Pancreas (tissue), 10 donors: ENCODE results near the gene UCP3. TPM values are rescaled to one million over a fixed set of nuclear protein-coding genes. Genes with fewer than 3 reads are reported as not detected.

Source experiments
- ATAC-seq, 4 donors: fragments of 200-7000 bp; cut with Tn5 transposase; one replicate each; pipeline versions ENCODE4 v1.8.0 to v1.9.1; 2020; ENCODE audit warnings: mild to moderate bottlenecking in 4 of 4, moderate library complexity in 4 of 4
- DNase-seq, 6 donors: peaks; one replicate each; pipeline ENCODE4 v3.0.0-alpha.2; 2020
- FAIRE-seq: peaks from 2 replicates; lab custom pipeline; 2012; peaks lifted over from hg19 to GRCh38; lab: Jason Lieb, UNC
- H3K27ac ChIP-seq, 4 donors: fragments of 200-600 bp; sonication (generic); 1 replicate in 3 of 4; 2 replicates in 1 of 4; pipeline versions ENCODE4 v1.5.0 to v1.8.0; 2020
- H3K27me3 ChIP-seq, 4 donors: fragments of 200-600 bp; one replicate each; pipeline ENCODE4 v1.8.0; 2021
- H3K36me3 ChIP-seq, 3 donors: fragments of 200-600 bp; sonication (generic) in 1 of 3; one replicate each; pipeline versions ENCODE4 v1.5.0 to v1.8.0; 2020 to 2021
- H3K4me1 ChIP-seq, 3 donors: fragments of 200-600 bp; one replicate each; pipeline ENCODE4 v1.8.0; 2021
- H3K4me3 ChIP-seq, 4 donors: fragments of 200-600 bp; sonication (generic) in 2 of 4; one replicate each; pipeline versions ENCODE4 v1.5.0 to v1.8.0; 2020 to 2021
- H3K9me3 ChIP-seq, 4 donors: fragments of 200-600 bp; one replicate each; pipeline ENCODE4 v1.8.0; 2021
- CTCF ChIP-seq, 4 donors: fragments of 200-600 bp; sonication (generic) in 3 of 4; IDR thresholded peaks; one replicate each; pipeline versions ENCODE4 v1.5.0 to v1.8.0; 2021; ENCODE audit warnings: antibody characterized with exemption in 4 of 4
- WGBS, 2 donors: extraction: QIAGEN DNeasy Blood & Tissue Kit; methylation state at CpG; one replicate each; pipeline ENCODE4 v1.1.7; 2013; 5-methylcytosine and 5-hydroxymethylcytosine counted together
- intact Hi-C, 3 donors: fragments of 100-400 bp; cut with DNase I; formaldehyde crosslinking; loops; one replicate each; pipeline versions ENCODE4 v1.11.1 to v1.14.2; 2022
- polyA plus RNA-seq, 2 donors: library from polyadenylated mRNA; stranded (reverse); fragments of 200-250 nt; gene quantifications; one replicate each; pipeline ENCODE4 v1.2.3, GENCODE V29; 2013
- total RNA-seq, 6 donors: library from RNA; stranded (reverse); fragmentation: NEBNext Ultra II Directional in 4 of 6; extraction: Animal tissue kit (Norgen Biotek cat#: 25700) in 4 of 6; gene quantifications; one replicate each; pipeline versions ENCODE4 v1.2.1 to v1.2.4, GENCODE V29; 2021 to 2023
- donor health status: healthy with polysubstance abuse.
- donor health status: DM: no; HTN: no; CAD: no; lungs with moderate emphysema.
- donor health status: DM: no; HTN: no; CAD: no.
- donor health status: control.
- donor health status: control.
- donor health status: Bipolar disorder and iron deficiency.
- donor health status: DM: yes; HTN: yes; CAD: no.
- donor health status: DM: no; HTN: no; CAD: no.
- donor health status: DM: no; HTN: no; CAD: no.
- donor health status: DM: yes; HTN: yes; CAD: no.

UCP3 gene
- total and polyA plus RNA-seq, 8 donors = 0.32 to 2.0 (median 0.87) TPM

GRCh38 chr11:74014880-74015279, 6.0 kb upstream of the UCP3 start:
- no peak for DNase-seq
- H3K4me3 ChIP-seq = no peak overlapping the region
- H3K27me3 ChIP-seq = no peaks in the 10 kb centered on the region
- peaks cover 11 to 21% (median 20%) of the 10 kb centered on the region in 3 donors for H3K4me1 ChIP-seq
- no peak overlapping the region for H3K27ac ChIP-seq
- no peak for ATAC-seq
- 94 to 100% methylated on average over 2 of the region's 2 CpGs for WGBS, 2 donors
- H3K9me3 ChIP-seq = no peaks in the 10 kb centered on the region
- no peaks in the 10 kb centered on the region for H3K36me3 ChIP-seq
- FAIRE-seq = no peak
- intact Hi-C loops = no loop called here
- TF ChIP-seq CTCF (IDR thresholded peaks at IDR 0.05) = no peak

- no peaks in the 10 kb centered on the region for H3K27me3 ChIP-seq
- H3K4me3 ChIP-seq = no peak overlapping the region
- WGBS, 2 donors = 93 to 96% methylated on average over 8 of the region's 8 CpGs
- peaks cover 0 to 4% (median 3%) of the 10 kb centered on the region in 3 donors for H3K4me1 ChIP-seq
- no peaks in the 10 kb centered on the region for H3K36me3 ChIP-seq
- ATAC-seq (no peak), FAIRE-seq (no peak), DNase-seq (no peak)
- H3K9me3 ChIP-seq = no peaks in the 10 kb centered on the region
- no peak for TF ChIP-seq CTCF (IDR thresholded peaks at IDR 0.05)
- intact Hi-C loops = no loop called here
- H3K27ac ChIP-seq = no peak overlapping the region
Measured at GRCh38 chr11:74013141-74013540, 4.3 kb upstream of the UCP3 start.

- Histone ChIP-seq H3K36me3 (no peaks in the 10 kb centered on the region), H3K4me3 (no peak overlapping the region), H3K27me3 (no peaks in the 10 kb centered on the region), H3K27ac (no peak overlapping the region), H3K9me3 (no peaks in the 10 kb centered on the region), H3K4me1 (no peaks in the 10 kb centered on the region)
- DNase-seq = no peak
- intact Hi-C loops = no loop called here
- 89 to 90% methylated on average over 14 of the region's 14 CpGs for WGBS, 2 donors
- no peak for ATAC-seq
- TF ChIP-seq CTCF (IDR thresholded peaks at IDR 0.05) = no peak
- no peak for FAIRE-seq
Measured at GRCh38 chr11:74012074-74012809, 3.4 kb upstream of the UCP3 start.

- H3K4me3 ChIP-seq = no peak overlapping the region
- no peaks in the 10 kb centered on the region for H3K4me1 ChIP-seq
- 86 to 90% methylated on average over 8 of the region's 8 CpGs for WGBS, 2 donors
- DNase-seq (no peak), FAIRE-seq (no peak), ATAC-seq (peak in 1 of 4 donors; percentile 20)
- intact Hi-C loops = no loop called here
- H3K27ac ChIP-seq = no peak overlapping the region
- no peaks in the 10 kb centered on the region for H3K36me3 ChIP-seq
- no peaks in the 10 kb centered on the region for H3K9me3 ChIP-seq
- no peak for TF ChIP-seq CTCF (IDR thresholded peaks at IDR 0.05)
- H3K27me3 ChIP-seq = no peaks in the 10 kb centered on the region
Measured at GRCh38 chr11:74011360-74012073, 2.6 kb upstream of the UCP3 start.
